ENCODE results near the gene DCXR. TPM values are rescaled to one million over a fixed set of nuclear protein-coding genes. Genes with fewer than 3 reads are reported as not detected.

The DCXR gene
- total RNA-seq, 2 experiments from 2014 or later = 103 to 119 TPM

- Histone ChIP-seq H3K9me3 (ENCODE audit: control insufficient read depth in 1 of 2, insufficient read depth in 1 of 2, low read length in 2 of 2) (no peaks in the 10 kb centered on the region), H3K4me3 (ENCODE audit: low read length) (no peak overlapping the region), H3K27me3 (ENCODE audit: control insufficient read depth in 1 of 2, insufficient read depth in 2 of 2, low read length in 2 of 2) (no peaks in the 10 kb centered on the region), H3K27ac (ENCODE audit: low read depth in 1 of 2, low read length in 2 of 2) (no peak overlapping the region), H3K4me1 (ENCODE audit: insufficient read depth, low read length) (peaks cover 13% of the 10 kb centered on the region), H3K36me3 (ENCODE audit: insufficient read depth, low read length) (peaks cover 85% of the 10 kb centered on the region)
- no peak for ATAC-seq (ENCODE audit: poor library complexity)
- no peak for TF ChIP-seq CTCF (IDR thresholded peaks at IDR 0.05)
- POLR2A ChIA-PET = interaction anchor here (2.0 kb wide), 1 partner anchor 21 kb away, joined by 7 read pairs; the partner anchor contains the start of gene DCXR
- Mint-ChIP-seq H3K27me3 (no peaks in the 10 kb centered on the region), H3K36me3 (ENCODE audit: low read depth) (peaks cover 27% of the 10 kb centered on the region), H3K4me3 (no peak overlapping the region), H3K9me3 (no peaks in the 10 kb centered on the region), H3K27ac (no peak overlapping the region), H3K4me1 (ENCODE audit: low read depth) (no peaks in the 10 kb centered on the region)
- CTCF ChIA-PET = no interaction called here
- intact Hi-C loops (cut with DNase I, micrococcal nuclease) = no loop called here
- no peak for DNase-seq
Measured at GRCh38 chr17:82058855-82059249, 21.4 kb upstream of the DCXR start.

GRCh38 chr17:82058230-82058854 lies 20.8 kb upstream of the DCXR start:
- no peaks in the 10 kb centered on the region for H3K9me3 ChIP-seq (ENCODE audit: control insufficient read depth in 1 of 2, insufficient read depth in 1 of 2, low read length in 2 of 2)
- peaks cover 86% of the 10 kb centered on the region for H3K36me3 ChIP-seq (ENCODE audit: insufficient read depth, low read length)
- Mint-ChIP-seq H3K36me3 (ENCODE audit: low read depth) (peaks cover 27% of the 10 kb centered on the region), H3K9me3 (no peaks in the 10 kb centered on the region), H3K27ac (no peak overlapping the region), H3K4me3 (peak overlapping the region; percentile 20), H3K4me1 (ENCODE audit: low read depth) (no peaks in the 10 kb centered on the region), H3K27me3 (no peaks in the 10 kb centered on the region)
- H3K4me1 ChIP-seq (ENCODE audit: insufficient read depth, low read length) = peaks cover 13% of the 10 kb centered on the region
- no peak for DNase-seq
- no peak overlapping the region for H3K4me3 ChIP-seq (ENCODE audit: low read length)
- intact Hi-C loops (cut with DNase I, micrococcal nuclease) = no loop called here
- ATAC-seq (ENCODE audit: poor library complexity) = no peak
- no peaks in the 10 kb centered on the region for H3K27me3 ChIP-seq (ENCODE audit: control insufficient read depth in 1 of 2, insufficient read depth in 2 of 2, low read length in 2 of 2)
- H3K27ac ChIP-seq (ENCODE audit: low read depth in 1 of 2, low read length in 2 of 2) = no peak overlapping the region
- no peak for TF ChIP-seq CTCF (IDR thresholded peaks at IDR 0.05)
- ChIA-PET POLR2A (no interaction called here), CTCF (no interaction called here)

- no peak overlapping the region for H3K4me3 ChIP-seq (ENCODE audit: low read length)
- no peak for TF ChIP-seq CTCF (IDR thresholded peaks at IDR 0.05)
- no peak overlapping the region for H3K27ac ChIP-seq (ENCODE audit: low read depth in 1 of 2, low read length in 2 of 2)
- no peaks in the 10 kb centered on the region for H3K27me3 ChIP-seq (ENCODE audit: control insufficient read depth in 1 of 2, insufficient read depth in 2 of 2, low read length in 2 of 2)
- H3K4me3 Mint-ChIP-seq = peak overlapping the region; percentile 11
- peaks cover 78% of the 10 kb centered on the region for H3K36me3 ChIP-seq (ENCODE audit: insufficient read depth, low read length)
- H3K9me3 Mint-ChIP-seq = no peaks in the 10 kb centered on the region
- DNase-seq (no peak), ATAC-seq (ENCODE audit: poor library complexity) (no peak)
- ChIA-PET POLR2A (interaction anchor here (1.4 kb wide), 1 partner anchor 20 kb away, joined by 8 read pairs; the partner anchor contains the start of gene DCXR), CTCF (no interaction called here)
- peaks cover 24% of the 10 kb centered on the region for H3K4me1 ChIP-seq (ENCODE audit: insufficient read depth, low read length)
- no peaks in the 10 kb centered on the region for H3K27me3 Mint-ChIP-seq
- no peak overlapping the region for H3K27ac Mint-ChIP-seq
- H3K4me1 Mint-ChIP-seq (ENCODE audit: low read depth) = no peaks in the 10 kb centered on the region
- no peaks in the 10 kb centered on the region for H3K9me3 ChIP-seq (ENCODE audit: control insufficient read depth in 1 of 2, insufficient read depth in 1 of 2, low read length in 2 of 2)
- intact Hi-C loops (cut with DNase I, micrococcal nuclease) = no loop called here
- peaks cover 27% of the 10 kb centered on the region for H3K36me3 Mint-ChIP-seq (ENCODE audit: low read depth)
Measured at GRCh38 chr17:82056729-82057621, 19.5 kb upstream of the DCXR start.
